ENCODE measurements around the gene ZNF77. TPM values are rescaled to one million over a fixed set of nuclear protein-coding genes. Genes with fewer than 3 reads are reported as not detected.

Gene ZNF77
- total and polyA plus RNA-seq, 4 donors, result 0.90 to 3.5 (median 1.9) TPM

DNA sequence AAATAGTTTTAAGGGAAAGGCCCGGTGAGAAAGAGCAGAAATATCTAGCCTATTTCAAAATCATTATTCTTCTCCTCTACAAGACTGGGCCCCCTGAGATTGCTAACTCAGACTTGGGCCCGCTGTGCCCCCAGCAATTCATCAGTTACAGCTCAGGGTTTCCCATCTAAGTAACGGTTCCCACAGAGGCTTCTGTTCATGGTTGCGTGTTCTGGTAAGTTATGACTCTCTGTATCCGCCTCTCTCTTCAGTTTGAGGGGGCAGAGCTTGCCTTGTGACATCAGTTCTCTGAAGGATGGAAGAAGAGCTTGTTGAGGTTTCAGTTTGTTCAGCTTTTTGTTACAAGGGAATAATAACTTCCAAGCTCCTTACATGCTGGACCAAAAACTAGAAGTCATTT is 32.5 kb downstream of the ZNF77 start:
- Histone ChIP-seq H3K27me3 (ENCODE audit: control insufficient read depth in 4 of 4, insufficient read depth in 4 of 4, low read length in 3 of 4) (no peaks in the 10 kb centered on the region), H3K27ac (ENCODE audit: low read depth in 1 of 2, low read length in 2 of 2) (no peak overlapping the region), H3K4me1 (ENCODE audit: control insufficient read depth in 4 of 4, insufficient read depth in 4 of 4, low read length in 3 of 4) (no peaks in the 10 kb centered on the region), H3K36me3 (ENCODE audit: control insufficient read depth in 4 of 4, insufficient read depth in 3 of 4, low read depth in 1 of 4, low read length in 3 of 4) (peaks cover 8 to 32% (median 16%) of the 10 kb centered on the region in 4 donors), H3K9me3 (ENCODE audit: control insufficient read depth in 4 of 4, low read length in 3 of 4) (peaks cover 6 to 14% (median 8%) of the 10 kb centered on the region in 4 donors), H3K9ac (ENCODE audit: low read depth in 1 of 2, low read length in 2 of 2) (no peak overlapping the region), H3K4me3 (ENCODE audit: low read depth in 1 of 3, low read length in 3 of 3) (peak overlapping the region in 1 of 3 donors; percentile 12)
- WGBS, result 94% methylated on average over 5 of the region's 5 CpGs
- TF ChIP-seq, protein P1, sequence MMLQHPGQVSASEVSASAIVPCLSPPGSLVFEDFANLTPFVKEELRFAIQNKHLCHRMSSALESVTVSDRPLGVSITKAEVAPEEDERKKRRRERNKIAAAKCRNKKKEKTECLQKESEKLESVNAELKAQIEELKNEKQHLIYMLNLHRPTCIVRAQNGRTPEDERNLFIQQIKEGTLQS (IDR thresholded peaks at IDR 0.05), result no peak
- TF ChIP-seq MAX (IDR thresholded peaks at IDR 0.05), result no peak
- no peak for TF ChIP-seq ZBTB33 (IDR thresholded peaks at IDR 0.05)
- no peak for TF ChIP-seq NR2F2 (IDR thresholded peaks at IDR 0.05)
- no peak for TF ChIP-seq RXRA (IDR thresholded peaks at IDR 0.05)
- no peak for TF ChIP-seq TAF1 (conservative IDR thresholded peaks at IDR 0.05)
- no peak for TF ChIP-seq FOXA1 (IDR thresholded peaks at IDR 0.05)
- DNase-seq (ENCODE audit: low spot score), result no peak

- Histone ChIP-seq H3K9ac (ENCODE audit: low read depth in 1 of 2, low read length in 2 of 2) (no peak overlapping the region), H3K36me3 (ENCODE audit: control insufficient read depth in 4 of 4, insufficient read depth in 3 of 4, low read depth in 1 of 4, low read length in 3 of 4) (peaks cover 0 to 1% (median 0%) of the 10 kb centered on the region in 4 donors), H3K27ac (ENCODE audit: low read depth in 1 of 2, low read length in 2 of 2) (no peak overlapping the region), H3K27me3 (ENCODE audit: control insufficient read depth in 4 of 4, insufficient read depth in 4 of 4, low read length in 3 of 4) (no peaks in the 10 kb centered on the region), H3K4me1 (ENCODE audit: control insufficient read depth in 4 of 4, insufficient read depth in 4 of 4, low read length in 3 of 4) (peaks cover 2 to 7% (median 5%) of the 10 kb centered on the region in 4 donors), H3K4me3 (ENCODE audit: low read depth in 1 of 3, low read length in 3 of 3) (no peak overlapping the region), H3K9me3 (ENCODE audit: control insufficient read depth in 4 of 4, low read length in 3 of 4) (no peaks in the 10 kb centered on the region)
- no peak for DNase-seq (ENCODE audit: low spot score)
- 96% methylated on average over 20 of the region's 20 CpGs for WGBS
- no peak for TF ChIP-seq YY1 (IDR thresholded peaks at IDR 0.05)
- no peak for TF ChIP-seq ZBTB33 (IDR thresholded peaks at IDR 0.05)
- TF ChIP-seq HNF4G (IDR thresholded peaks at IDR 0.05), result no peak
- no peak for TF ChIP-seq MAX (IDR thresholded peaks at IDR 0.05)
- no peak for TF ChIP-seq JUND (IDR thresholded peaks at IDR 0.05)
- TF ChIP-seq, protein P2, sequence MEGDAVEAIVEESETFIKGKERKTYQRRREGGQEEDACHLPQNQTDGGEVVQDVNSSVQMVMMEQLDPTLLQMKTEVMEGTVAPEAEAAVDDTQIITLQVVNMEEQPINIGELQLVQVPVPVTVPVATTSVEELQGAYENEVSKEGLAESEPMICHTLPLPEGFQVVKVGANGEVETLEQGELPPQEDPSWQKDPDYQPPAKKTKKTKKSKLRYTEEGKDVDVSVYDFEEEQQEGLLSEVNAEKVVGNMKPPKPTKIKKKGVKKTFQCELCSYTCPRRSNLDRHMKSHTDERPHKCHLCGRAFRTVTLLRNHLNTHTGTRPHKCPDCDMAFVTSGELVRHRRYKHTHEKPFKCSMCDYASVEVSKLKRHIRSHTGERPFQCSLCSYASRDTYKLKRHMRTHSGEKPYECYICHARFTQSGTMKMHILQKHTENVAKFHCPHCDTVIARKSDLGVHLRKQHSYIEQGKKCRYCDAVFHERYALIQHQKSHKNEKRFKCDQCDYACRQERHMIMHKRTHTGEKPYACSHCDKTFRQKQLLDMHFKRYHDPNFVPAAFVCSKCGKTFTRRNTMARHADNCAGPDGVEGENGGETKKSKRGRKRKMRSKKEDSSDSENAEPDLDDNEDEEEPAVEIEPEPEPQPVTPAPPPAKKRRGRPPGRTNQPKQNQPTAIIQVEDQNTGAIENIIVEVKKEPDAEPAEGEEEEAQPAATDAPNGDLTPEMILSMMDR (IDR thresholded peaks at IDR 0.05; ENCODE audit: low read depth, low read length, missing input control), result no peak
- TF ChIP-seq FOXA1 (IDR thresholded peaks at IDR 0.05), result no peak
- no peak for TF ChIP-seq FOXA2 (IDR thresholded peaks at IDR 0.05)
- TF ChIP-seq SP1 (IDR thresholded peaks at IDR 0.05), result no peak
- TF ChIP-seq, protein P3, sequence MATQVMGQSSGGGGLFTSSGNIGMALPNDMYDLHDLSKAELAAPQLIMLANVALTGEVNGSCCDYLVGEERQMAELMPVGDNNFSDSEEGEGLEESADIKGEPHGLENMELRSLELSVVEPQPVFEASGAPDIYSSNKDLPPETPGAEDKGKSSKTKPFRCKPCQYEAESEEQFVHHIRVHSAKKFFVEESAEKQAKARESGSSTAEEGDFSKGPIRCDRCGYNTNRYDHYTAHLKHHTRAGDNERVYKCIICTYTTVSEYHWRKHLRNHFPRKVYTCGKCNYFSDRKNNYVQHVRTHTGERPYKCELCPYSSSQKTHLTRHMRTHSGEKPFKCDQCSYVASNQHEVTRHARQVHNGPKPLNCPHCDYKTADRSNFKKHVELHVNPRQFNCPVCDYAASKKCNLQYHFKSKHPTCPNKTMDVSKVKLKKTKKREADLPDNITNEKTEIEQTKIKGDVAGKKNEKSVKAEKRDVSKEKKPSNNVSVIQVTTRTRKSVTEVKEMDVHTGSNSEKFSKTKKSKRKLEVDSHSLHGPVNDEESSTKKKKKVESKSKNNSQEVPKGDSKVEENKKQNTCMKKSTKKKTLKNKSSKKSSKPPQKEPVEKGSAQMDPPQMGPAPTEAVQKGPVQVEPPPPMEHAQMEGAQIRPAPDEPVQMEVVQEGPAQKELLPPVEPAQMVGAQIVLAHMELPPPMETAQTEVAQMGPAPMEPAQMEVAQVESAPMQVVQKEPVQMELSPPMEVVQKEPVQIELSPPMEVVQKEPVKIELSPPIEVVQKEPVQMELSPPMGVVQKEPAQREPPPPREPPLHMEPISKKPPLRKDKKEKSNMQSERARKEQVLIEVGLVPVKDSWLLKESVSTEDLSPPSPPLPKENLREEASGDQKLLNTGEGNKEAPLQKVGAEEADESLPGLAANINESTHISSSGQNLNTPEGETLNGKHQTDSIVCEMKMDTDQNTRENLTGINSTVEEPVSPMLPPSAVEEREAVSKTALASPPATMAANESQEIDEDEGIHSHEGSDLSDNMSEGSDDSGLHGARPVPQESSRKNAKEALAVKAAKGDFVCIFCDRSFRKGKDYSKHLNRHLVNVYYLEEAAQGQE (IDR thresholded peaks at IDR 0.05), result no peak
- TF ChIP-seq EGR1 (IDR thresholded peaks at IDR 0.05; ENCODE audit: low read depth in 2 of 2), result no peak
- TF ChIP-seq NR2F2 (IDR thresholded peaks at IDR 0.05), result no peak
These were observed 38.1 kb downstream of the ZNF77 start for GRCh38 chr19:2906631-2907195.
